IMR-90 (cell line): ENCODE data around the gene ANKRD11. TPM values are rescaled to one million over a fixed set of nuclear protein-coding genes. Genes with fewer than 3 reads are reported as not detected.
A peak's percentile ranks its signal among the peaks of the same experiment; 100 is the strongest.

Experiments
- ATAC-seq: fragments of 200-7000 bp; cut with Tn5 transposase; 2 replicates; pipeline ENCODE4 v1.9.1; 2020; ENCODE audit warnings: low read depth, mild to moderate bottlenecking, moderate library complexity
- BruUV-seq: library from RNA; stranded (reverse); fragments of 400-500 nt; replicated peaks from 2 replicates; lab custom pipeline; 2021; lab: Mats Ljungman, UMichigan
- CTCF ChIA-PET: fragments of 300-600 bp; formaldehyde crosslinking; extraction: SDS; loops from one replicate; lab custom pipeline; 2021; ENCODE audit warnings: antibody characterized with exemption; lab: Yijun Ruan, JAX
- POLR2A ChIA-PET: fragments of 300-600 bp; sonication (Branson Sonifier 250); formaldehyde crosslinking; loops from one replicate; lab custom pipeline; 2022; ENCODE audit warnings: antibody characterized with exemption; ENCODE audit not compliant: unreplicated experiment; lab: Charles Lee
- DNase-seq: peaks from one replicate; pipeline ENCODE4 v3.0.0; 2013
- H2AFZ ChIP-seq: replicated peaks from 2 replicates; pipeline ENCODE3; 2013; ENCODE audit warnings: low read length, mild to moderate bottlenecking; ENCODE audit not compliant: poor library complexity
- H2AK5ac ChIP-seq: 2 replicates; pipeline ENCODE4 v1.6.1; 2013; ENCODE audit warnings: low read depth, low read length, inconsistent platforms
- H2AK9ac ChIP-seq: replicated peaks from 2 replicates; pipeline ENCODE3; 2013; ENCODE audit warnings: mild to moderate bottlenecking, low read depth, low read length, moderate library complexity; ENCODE audit not compliant: poor library complexity
- H2BK120ac ChIP-seq: 2 replicates; pipeline ENCODE4 v1.6.1; 2013; ENCODE audit warnings: low read depth, low read length, inconsistent platforms
- H2BK15ac ChIP-seq: 3 replicates; pipeline ENCODE4 v1.6.1; 2013; ENCODE audit warnings: low read depth, low read length, inconsistent platforms
- H2BK20ac ChIP-seq: 2 replicates; pipeline ENCODE4 v1.6.1; 2013; ENCODE audit warnings: low read depth, mild to moderate bottlenecking, inconsistent platforms, low read length, moderate library complexity
- H2BK5ac ChIP-seq: 2 replicates; pipeline ENCODE4 v1.6.1; 2013; ENCODE audit warnings: mild to moderate bottlenecking, low read depth, low read length, inconsistent platforms; ENCODE audit not compliant: poor library complexity, severe bottlenecking
- H3K14ac ChIP-seq: replicated peaks from 2 replicates; pipeline ENCODE4 v1.6.1; 2013; ENCODE audit warnings: low read depth, low read length, inconsistent platforms
- H3K18ac ChIP-seq: 2 replicates; pipeline ENCODE4 v1.6.1; 2013; ENCODE audit warnings: low read depth, low read length, control low read depth
- H3K23ac ChIP-seq: 2 replicates; pipeline ENCODE4 v1.6.1; 2013; ENCODE audit warnings: low read depth, low read length, inconsistent platforms
- H3K27ac ChIP-seq: 2 replicates; pipeline ENCODE4 v1.5.1; 2013; ENCODE audit warnings: mild to moderate bottlenecking, control low read depth, low read length; ENCODE audit not compliant: insufficient read depth
- H3K27me3 ChIP-seq: 2 replicates; pipeline ENCODE4 v1.6.1; 2013; ENCODE audit warnings: low read length; ENCODE audit not compliant: control insufficient read depth, insufficient read depth
- H3K36me3 ChIP-seq: 2 replicates; pipeline ENCODE4 v1.6.1; 2013; ENCODE audit warnings: low read length, mixed read lengths; ENCODE audit not compliant: control insufficient read depth, insufficient read depth
- H3K4ac ChIP-seq: 2 replicates; pipeline ENCODE4 v1.6.1; 2013; ENCODE audit warnings: low read depth, low read length, inconsistent platforms
- H3K4me1 ChIP-seq: 2 replicates; pipeline ENCODE4 v1.6.1; 2013; ENCODE audit warnings: low read length, mixed read lengths; ENCODE audit not compliant: control insufficient read depth, insufficient read depth
- H3K4me2 ChIP-seq: 2 replicates; pipeline ENCODE4 v1.6.1; 2013; ENCODE audit warnings: low read depth, mild to moderate bottlenecking, control low read depth, low read length, moderate library complexity
- H3K4me3 ChIP-seq: 2 replicates; pipeline ENCODE4 v1.5.1; 2013; ENCODE audit warnings: low read depth, mild to moderate bottlenecking, control low read depth, low read length, moderate library complexity; ENCODE audit not compliant: insufficient read depth
- H3K56ac ChIP-seq: 2 replicates; pipeline ENCODE4 v1.6.1; 2013; ENCODE audit warnings: low read length, inconsistent platforms; ENCODE audit not compliant: insufficient read depth; ENCODE audit errors: extremely low read depth
- H3K79me1 ChIP-seq, 2 experiments: 2 replicates each; pipeline ENCODE4 v1.6.1; 2013; ENCODE audit warnings: low read length in 2 of 2, inconsistent platforms in 1 of 2, low read depth in 1 of 2
- H3K9ac ChIP-seq: 2 replicates; pipeline ENCODE4 v1.6.1; 2013; ENCODE audit warnings: low read depth, low read length, control low read depth
- H3K9me1 ChIP-seq: 2 replicates; pipeline ENCODE4 v1.6.1; 2013; ENCODE audit warnings: low read length, inconsistent platforms; ENCODE audit not compliant: insufficient read depth
- H3K9me3 ChIP-seq: 2 replicates; pipeline ENCODE4 v1.6.1; 2013; ENCODE audit warnings: low read length; ENCODE audit not compliant: control insufficient read depth, insufficient read depth
- H4K20me1 ChIP-seq: 2 replicates; pipeline ENCODE4 v1.6.1; 2013; ENCODE audit warnings: low read length, inconsistent platforms; ENCODE audit not compliant: insufficient read depth
- H4K5ac ChIP-seq: 2 replicates; pipeline ENCODE4 v1.6.1; 2013; ENCODE audit warnings: mild to moderate bottlenecking, low read depth, low read length, control low read depth
- H4K8ac ChIP-seq, 2 experiments: 2 replicates each; pipeline ENCODE4 v1.6.1; 2013; ENCODE audit warnings: low read depth in 2 of 2, low read length in 2 of 2, control low read depth in 1 of 2, inconsistent platforms in 1 of 2
- H4K91ac ChIP-seq: 2 replicates; pipeline ENCODE4 v1.6.1; 2013; ENCODE audit warnings: low read depth, low read length, inconsistent platforms; ENCODE audit not compliant: insufficient read depth
- POLR2A ChIP-seq: IDR thresholded peaks from 2 replicates; pipeline ENCODE4 v1.6.1; 2012; ENCODE audit warnings: mild to moderate bottlenecking, low read depth, low read length
- SMC3 ChIP-seq: fragments of 150-350 bp; IDR thresholded peaks from 2 replicates; pipeline ENCODE4 v1.6.1; 2016; ENCODE audit warnings: low read depth, mild to moderate bottlenecking, antibody characterized with exemption, low read length, moderate library complexity
- WGBS, 2 experiments: methylation state at CpG; one replicate each; pipeline versions ENCODE4 v1.1.5 to v1.1.7; 2013; ENCODE audit warnings: missing lambda C conversion rate in 2 of 2; ENCODE audit not compliant: insufficient read length in 1 of 2; ENCODE audit errors: extremely low coverage in 2 of 2; 5-methylcytosine and 5-hydroxymethylcytosine counted together
- dilution Hi-C: fragments of 300-500 bp; cut with HindIII; formaldehyde crosslinking; loops from one replicate; pipeline ENCODE4 v1.14.3; 2018; ENCODE audit warnings: low sequenced_read_pairs; ENCODE audit not compliant: unreplicated experiment
- in situ Hi-C: fragments of 300-500 bp; cut with MboI; formaldehyde crosslinking; loops from 3 replicates; pipeline ENCODE4 v1.14.3; 2019; ENCODE audit warnings: low sequenced_read_pairs, inconsistent platforms, mixed read lengths
- intact Hi-C: fragments of 100-400 bp; cut with micrococcal nuclease; formaldehyde crosslinking; loops from 2 replicates; pipeline ENCODE4 v1.10.0; 2022
- polyA plus RNA-seq, 3 experiments: library from polyadenylated mRNA; depleted of rRNA; stranded (reverse); fragments of >200 nt; gene quantifications; 2 replicates each; pipeline ENCODE4 v1.2.3, GENCODE V29; 2012; ENCODE audit warnings: low replicate concordance in 1 of 3
- total RNA-seq: library from RNA; depleted of rRNA; stranded (reverse); fragments of >200 nt; gene quantifications from 2 replicates; pipeline ENCODE4 v1.2.3, GENCODE V29; 2012
- TF ChIP-seq, protein P1 (sequence below): fragments of 150-350 bp; IDR thresholded peaks from 2 replicates; pipeline ENCODE4 v1.6.1; 2016; ENCODE audit warnings: low read depth, mild to moderate bottlenecking, low read length, moderate library complexity, borderline replicate concordance

The ANKRD11 gene
- total and polyA plus RNA-seq, 2 of the 4 experiments (the other 2 are of a cell fraction) = 46.8 to 71.9 TPM

DNA sequence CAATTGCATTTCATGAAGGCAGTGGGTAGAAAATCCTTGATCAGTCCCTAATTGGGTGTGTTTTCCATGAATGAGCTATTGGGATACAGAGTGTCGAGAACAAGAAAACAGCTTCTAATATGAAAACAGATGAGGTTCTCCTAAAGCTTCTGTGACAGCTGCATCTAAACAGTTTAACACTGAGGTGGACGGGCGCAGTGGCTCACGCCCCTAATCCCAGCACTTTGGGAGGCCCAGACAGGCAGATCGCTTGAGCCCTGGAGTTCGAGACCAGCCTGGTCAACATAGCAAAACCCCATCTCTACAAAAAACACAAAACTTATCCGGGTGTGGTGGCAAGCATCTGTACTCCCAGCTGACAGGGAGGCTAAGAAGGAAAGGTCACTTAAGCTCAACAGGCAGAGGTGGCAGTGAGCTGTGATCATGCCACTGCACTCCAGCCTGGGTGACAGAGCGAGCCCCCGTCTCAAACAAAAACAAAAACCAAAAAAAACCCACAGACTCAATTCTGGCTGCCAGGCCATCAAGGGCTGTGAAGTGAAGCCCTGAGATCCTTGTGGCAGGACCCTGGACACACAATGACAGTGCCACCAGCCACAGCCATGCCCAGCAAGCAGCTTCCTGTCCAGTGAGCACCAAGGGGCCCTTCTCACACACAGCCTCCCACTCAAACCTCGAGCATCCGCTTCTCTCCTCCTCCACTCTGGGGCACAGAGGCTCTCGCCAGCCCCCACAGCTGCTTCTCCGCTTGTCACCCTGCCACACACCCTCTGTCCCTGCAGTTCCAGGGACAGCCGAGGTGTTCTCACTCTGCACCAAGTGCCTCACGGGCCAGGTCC, 44.0 kb downstream of the ANKRD11 start:
- Histone ChIP-seq H4K91ac (no peak overlapping the region), H4K8ac (no peak overlapping the region), H2AK5ac (no peak overlapping the region), H3K27me3 (no peaks in the 10 kb centered on the region), H3K56ac (no peak overlapping the region), H3K4me3 (no peak overlapping the region), H3K79me1 (peaks cover 3 to 83% of the 10 kb centered on the region in 2 experiments; a peak in 3 of 4 replicates), H3K9me3 (no peaks in the 10 kb centered on the region), H3K36me3 (no peaks in the 10 kb centered on the region), H2BK15ac (no peak overlapping the region), H3K18ac (no peak overlapping the region), H3K23ac (peak overlapping the region; percentile 45; the same call in 1 of the 2 replicates), H3K14ac (peak overlapping the region; percentile 42; the same call in 1 of the 2 replicates), H3K9ac (no peak overlapping the region), H3K4me1 (peaks cover 54% of the 10 kb centered on the region), H4K5ac (no peak overlapping the region), H3K27ac (no peak overlapping the region), H2BK5ac (no peak overlapping the region), H3K4me2 (no peak overlapping the region), H2BK120ac (no peak overlapping the region), H2AK9ac (peak overlapping the region; percentile 30), H3K4ac (no peak overlapping the region), H3K9me1 (peaks cover 74% of the 10 kb centered on the region), H2AFZ (no peak overlapping the region), H4K20me1 (peaks cover 100% of the 10 kb centered on the region), H2BK20ac (no peak overlapping the region)
- POLR2A ChIA-PET = no interaction called here
- intact Hi-C loops (no loop called here), in situ Hi-C loops (no loop called here), dilution Hi-C loops (no loop called here)
- DNase-seq (no peak), ATAC-seq (no peak)
- CTCF ChIA-PET = no interaction called here
- BruUV-seq = no TSS peak
- 67% methylated on average over 7 of the region's 15 CpGs; no CpG with 5 or more reads in 1 of the 2 experiments for WGBS, 2 experiments
- TF ChIP-seq SMC3 (no peak), POLR2A (no peak)
- TF ChIP-seq, protein P1, sequence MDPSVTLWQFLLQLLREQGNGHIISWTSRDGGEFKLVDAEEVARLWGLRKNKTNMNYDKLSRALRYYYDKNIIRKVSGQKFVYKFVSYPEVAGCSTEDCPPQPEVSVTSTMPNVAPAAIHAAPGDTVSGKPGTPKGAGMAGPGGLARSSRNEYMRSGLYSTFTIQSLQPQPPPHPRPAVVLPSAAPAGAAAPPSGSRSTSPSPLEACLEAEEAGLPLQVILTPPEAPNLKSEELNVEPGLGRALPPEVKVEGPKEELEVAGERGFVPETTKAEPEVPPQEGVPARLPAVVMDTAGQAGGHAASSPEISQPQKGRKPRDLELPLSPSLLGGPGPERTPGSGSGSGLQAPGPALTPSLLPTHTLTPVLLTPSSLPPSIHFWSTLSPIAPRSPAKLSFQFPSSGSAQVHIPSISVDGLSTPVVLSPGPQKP = no peak
